Stimulated activated CD4-positive, alpha-beta T cell treated with anti-CD3 and anti-CD28 coated beads, Interleukin-2, amount 100 ng/mL, for 4 hours (primary cell): ENCODE measurements around the gene CHCHD4.
A peak's percentile ranks its signal among the peaks of the same experiment; 100 is the strongest.

Experiments
- DNase-seq: peaks from one replicate; pipeline ENCODE4 v3.0.0-alpha.2; 2020; ENCODE audit warnings: low read depth

Gene CHCHD4

GRCh38 chr3:14124615-14125192 is at the start of gene CHCHD4, which contains the start of gene TMEM43:
Gene CHCHD4 (minus strand): TSS chr3:14124870. CDS start chr3:14124676, 194 bp downstream.
Gene TMEM43 (plus strand): TSS chr3:14125052. CDS start chr3:14125194, 142 bp downstream.
- peak; percentile 98 for DNase-seq

DNA sequence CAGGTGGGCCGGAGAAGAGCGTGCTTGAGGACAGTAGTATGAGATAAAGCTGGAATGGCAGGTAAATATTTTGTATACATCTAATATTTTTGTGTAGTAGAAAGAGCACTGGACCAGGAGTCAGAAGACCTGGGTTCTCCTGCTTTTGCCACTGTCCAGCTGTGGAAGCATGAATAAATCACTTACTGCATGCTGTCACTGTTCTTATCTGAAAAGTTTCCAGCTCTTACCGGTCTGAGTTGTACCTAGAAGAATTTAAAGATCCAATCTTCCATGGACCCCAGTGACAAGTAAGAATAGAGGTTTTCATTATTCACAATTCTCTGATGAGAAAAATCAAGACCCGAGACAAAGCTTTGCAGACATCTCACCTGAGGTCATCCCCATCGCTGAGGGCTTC is 47.8 kb upstream of the CHCHD4 start:
- no peak for DNase-seq

DNA sequence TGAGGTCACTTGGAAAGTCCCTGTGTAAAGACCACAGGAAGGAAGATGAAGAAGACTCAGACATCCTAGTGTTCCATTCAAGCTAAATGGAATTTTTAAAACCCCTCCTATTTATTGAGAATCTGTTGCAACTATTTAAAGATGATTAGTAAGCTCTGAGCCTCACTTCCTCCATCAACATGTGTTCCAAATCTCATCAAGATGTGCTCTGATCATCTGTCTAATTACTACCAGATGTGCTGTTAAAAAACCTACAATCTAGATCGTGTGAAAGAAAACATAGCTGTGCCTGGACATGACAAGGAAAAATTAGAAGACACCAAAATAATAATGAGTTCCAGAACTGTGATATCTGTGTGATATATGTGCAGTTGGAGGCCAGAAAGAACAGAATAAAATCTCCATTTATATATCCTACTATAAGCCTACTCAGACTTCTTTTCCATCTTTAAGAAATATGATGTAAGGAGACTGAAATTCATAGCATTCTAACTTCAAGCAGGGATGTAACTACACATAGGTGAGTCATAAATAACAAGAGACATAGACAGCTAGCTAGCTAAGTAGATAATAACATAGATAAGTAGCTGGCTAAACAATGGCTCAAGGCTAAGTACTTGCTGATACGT is 46.0 kb upstream of the CHCHD4 start:
- DNase-seq, result no peak

DNA sequence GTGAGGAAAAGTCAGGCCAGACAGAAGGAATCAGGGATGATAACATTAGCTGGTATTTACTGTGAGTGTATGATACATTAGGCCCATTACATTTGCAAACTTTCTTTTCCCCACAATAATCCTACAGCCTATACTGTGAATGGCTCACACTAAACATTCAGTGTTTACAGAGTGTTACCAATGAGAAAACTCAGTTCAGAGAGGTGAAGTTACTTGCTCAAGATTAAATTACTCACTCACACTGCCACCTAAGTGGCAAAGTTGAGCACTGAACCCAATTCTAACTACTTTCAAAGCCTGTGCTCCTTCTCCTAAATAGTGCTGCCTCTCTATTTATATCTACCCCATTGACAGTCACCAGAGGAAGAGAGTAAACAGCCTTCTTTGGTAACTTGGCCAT is 45.2 kb upstream of the CHCHD4 start:
- DNase-seq, result no peak

DNA sequence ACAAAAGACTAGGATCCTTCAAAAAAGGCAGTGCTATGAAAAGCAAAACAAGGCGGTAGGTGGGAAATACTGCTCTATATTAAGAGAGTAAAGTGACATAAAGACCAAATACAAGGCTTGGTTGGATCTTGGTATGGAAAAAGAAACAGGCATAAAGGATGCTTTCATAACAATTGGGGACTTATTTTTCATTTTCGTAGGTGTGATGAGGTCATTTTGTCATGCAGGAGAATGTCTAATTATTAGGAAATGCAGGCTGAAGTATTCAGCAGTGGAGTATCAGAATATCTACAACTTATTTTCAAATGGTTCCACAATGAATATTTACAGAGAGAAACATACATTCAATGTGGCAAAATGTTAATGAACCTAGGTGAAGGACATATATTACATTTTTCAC is 44.8 kb upstream of the CHCHD4 start:
- DNase-seq, result no peak

GRCh38 chr3:14166877-14167603 is 42.4 kb upstream of the CHCHD4 start:
- no peak for DNase-seq

DNA sequence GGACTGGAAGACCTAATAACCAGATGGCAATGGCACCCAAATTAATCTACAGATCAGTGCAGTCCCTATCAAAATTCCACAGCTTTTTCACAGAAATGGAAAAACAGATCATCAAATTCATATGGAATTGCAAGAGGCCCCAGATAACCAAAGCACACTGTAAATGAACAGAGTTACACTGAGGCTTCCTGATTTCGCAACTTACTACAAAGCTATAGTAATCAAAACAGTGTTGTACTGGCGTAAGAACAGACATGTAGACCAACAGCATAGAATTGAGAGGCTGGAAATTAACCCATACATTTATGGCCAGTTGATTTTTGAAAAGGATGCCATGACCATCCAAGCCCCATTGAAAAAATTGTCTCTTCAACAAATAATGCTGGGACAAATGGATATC is 37.5 kb upstream of the CHCHD4 start:
- no peak for DNase-seq

DNA sequence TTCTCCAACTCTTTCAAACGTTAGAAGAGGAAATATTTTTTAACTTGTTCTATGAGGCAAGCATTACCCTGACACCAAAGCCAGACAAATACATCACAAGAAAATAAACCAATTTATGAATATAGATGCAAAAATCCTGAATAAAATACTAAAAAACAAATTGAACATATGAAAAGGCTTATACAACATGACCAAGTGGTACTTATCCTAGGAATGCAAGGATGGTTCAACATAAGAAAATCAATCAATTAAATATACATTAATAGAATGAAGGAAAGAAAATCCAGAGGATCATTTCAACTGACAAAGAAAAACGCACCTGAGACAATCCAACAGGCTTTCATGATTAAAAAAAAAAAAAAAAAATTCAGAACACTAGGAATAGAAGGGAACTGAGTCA is 36.6 kb upstream of the CHCHD4 start:
- DNase-seq, result no peak

GRCh38 chr3:14159426-14159825 is 34.8 kb upstream of the CHCHD4 start:
- DNase-seq, result no peak

DNA sequence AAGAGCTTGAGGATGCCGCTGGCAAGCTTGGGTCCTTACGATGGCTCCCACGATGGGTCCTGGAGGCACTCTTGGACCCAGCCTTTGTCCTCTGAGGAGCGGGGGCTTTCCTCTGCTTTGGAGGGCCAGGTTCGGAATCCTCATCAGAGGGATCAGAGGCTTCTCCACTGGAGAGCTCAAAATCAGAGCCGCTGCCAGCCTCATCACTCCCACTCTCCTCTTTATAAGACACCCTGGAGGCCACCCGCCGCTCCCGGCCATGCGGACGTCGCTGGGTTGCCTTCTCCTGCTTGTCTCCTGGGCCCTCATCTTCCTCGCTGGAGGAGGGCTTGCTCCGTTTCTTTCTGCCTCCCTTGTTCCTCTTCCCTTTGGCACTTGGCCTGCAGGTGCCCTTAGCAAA is 33.7 kb upstream of the CHCHD4 start:
- no peak for DNase-seq

- no peak for DNase-seq
Measured at GRCh38 chr3:14157951-14158350, 33.3 kb upstream of the CHCHD4 start.

DNA sequence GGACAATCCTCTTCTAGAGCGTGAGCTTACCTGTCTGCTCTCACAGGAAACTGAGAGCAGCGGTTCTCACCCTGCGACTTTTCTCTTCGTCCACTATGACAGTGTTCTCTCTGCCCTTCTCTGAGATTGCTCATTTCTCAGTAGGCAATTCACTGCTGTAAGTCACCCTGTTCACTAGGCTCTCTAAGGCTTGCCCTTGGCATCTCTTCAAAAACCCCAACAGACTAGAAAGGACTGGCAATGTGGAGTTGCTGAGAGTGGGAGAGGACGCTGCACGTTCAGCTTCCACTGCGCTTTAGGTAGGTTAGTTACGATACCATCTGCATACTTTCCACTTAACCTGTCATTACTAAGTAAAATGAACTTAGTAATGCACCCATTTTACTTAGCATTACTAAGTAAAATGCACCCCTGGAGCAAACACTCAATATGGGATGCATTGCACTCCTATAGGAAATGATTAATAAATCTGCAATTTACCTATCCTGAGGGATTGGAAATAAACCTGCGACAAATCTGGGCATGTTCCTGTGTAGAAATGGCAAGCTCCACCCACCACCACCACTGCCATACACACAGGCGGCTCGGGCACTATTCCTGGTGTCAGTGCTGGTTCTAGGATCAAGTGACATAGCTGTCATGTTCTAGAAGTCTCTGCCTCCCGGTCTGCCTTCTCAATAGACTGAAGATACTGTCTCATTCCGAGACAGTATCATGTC is 32.3 kb upstream of the CHCHD4 start:
- no peak for DNase-seq

- DNase-seq, result no peak
Measured at GRCh38 chr3:14156201-14156600, 31.5 kb upstream of the CHCHD4 start.

GRCh38 chr3:14154895-14155440 is 30.3 kb upstream of the CHCHD4 start:
- DNase-seq, result no peak

DNA sequence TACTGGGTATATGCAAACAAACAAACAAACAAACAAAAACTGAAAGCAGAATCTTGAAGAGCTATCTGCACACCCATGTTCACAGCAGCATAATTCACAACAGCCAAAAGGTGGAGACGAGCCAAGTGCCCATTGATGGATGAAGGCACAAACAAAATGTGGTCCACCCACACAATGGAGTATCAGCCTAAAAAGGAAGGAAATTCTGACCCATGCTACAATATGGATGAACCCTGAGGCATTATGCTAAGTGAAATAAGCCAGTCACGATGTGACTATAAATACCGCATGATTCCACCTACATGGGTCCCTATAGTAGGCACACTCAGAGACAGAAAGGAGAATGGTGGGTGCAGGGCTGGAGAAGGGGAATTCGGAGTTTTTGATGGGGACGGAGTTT is 29.6 kb upstream of the CHCHD4 start:
- no peak for DNase-seq

- no peak for DNase-seq
Measured at GRCh38 chr3:14153663-14154062, 29.0 kb upstream of the CHCHD4 start.

DNA sequence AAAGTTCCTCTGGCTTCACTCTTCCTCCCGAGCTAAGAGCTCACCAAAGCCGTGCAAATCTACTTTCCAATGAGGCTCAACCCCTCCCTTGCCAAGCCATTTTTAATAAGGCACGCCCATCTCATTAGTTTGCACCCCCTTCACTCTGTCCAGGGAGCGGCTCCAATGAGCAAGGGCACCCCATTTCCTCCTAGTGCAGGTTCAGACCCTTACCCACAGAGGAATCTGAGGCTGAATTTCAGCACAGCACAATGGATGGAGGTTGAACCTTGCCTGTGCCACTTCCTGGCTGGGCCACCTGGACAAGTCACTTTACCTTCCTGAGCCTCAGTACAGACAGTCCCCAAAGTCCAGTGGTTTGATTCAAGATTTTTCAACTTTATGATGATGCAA is 28.3 kb upstream of the CHCHD4 start:
- no peak for DNase-seq

DNA sequence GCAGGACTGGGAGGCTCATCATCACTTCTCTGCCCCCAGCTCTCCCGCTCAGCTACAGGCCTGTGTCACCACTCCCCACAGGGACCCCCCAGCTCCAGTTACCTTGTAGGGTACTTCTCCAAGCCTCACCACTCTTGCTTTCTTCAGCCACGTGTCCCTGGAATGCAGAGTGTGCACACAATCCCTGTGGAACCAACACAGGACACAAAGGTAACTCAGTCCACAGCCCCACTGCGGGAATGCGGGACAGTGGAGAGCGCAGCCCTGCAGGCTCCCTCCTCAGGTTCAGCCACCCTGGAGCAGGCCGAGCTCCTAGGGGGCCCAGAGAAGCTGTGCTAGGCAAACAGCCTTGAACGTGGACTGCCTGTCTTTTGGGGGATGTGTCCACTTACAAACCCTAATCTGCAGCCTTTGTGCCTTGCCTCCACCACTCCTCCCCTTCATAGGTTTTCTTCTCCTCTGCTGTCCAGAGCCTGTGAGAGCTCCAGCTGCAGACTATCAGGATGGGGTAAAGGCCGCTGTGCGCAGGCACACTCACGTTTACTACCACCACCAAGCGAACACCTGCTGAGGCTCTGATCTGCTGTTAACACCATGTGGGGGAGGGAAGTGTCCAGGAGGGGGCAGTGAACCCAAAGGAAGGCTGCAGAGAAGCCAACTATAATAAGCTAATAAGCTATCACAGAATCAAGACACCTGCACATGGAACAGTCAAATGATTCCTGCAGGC is 27.7 kb upstream of the CHCHD4 start:
- no peak for DNase-seq

DNA sequence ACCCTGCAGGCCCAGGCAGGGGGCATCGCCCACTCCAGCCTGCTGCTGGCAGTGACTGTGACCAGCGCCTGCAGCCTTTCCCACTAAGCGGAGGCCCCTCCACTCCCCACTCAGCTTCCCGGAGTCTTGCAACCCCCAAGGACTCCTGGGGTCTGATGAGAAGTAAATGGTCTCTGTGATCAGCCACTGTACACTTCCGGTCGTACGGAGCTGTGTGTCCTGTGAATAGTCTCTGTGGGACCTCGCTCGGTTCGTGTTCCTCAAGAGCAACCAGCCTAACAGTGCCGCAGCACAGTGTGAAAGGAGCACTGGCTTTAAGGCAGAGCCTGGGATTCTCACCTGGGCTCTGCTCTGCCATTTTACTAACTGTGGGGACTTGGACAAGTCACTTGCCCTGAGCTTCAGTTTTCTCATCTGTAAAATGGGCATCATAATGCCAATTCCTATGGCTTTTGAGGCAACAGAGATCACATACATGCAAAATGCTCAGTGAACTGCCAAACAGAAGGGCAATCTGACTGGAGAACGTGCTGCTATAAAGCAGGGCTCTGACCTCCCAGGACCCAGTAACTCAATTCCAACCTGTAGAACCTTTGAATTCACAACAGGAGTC is 26.9 kb upstream of the CHCHD4 start:
- no peak for DNase-seq

GRCh38 chr3:14150491-14151230 is 26.0 kb upstream of the CHCHD4 start:
- DNase-seq, result no peak

DNA sequence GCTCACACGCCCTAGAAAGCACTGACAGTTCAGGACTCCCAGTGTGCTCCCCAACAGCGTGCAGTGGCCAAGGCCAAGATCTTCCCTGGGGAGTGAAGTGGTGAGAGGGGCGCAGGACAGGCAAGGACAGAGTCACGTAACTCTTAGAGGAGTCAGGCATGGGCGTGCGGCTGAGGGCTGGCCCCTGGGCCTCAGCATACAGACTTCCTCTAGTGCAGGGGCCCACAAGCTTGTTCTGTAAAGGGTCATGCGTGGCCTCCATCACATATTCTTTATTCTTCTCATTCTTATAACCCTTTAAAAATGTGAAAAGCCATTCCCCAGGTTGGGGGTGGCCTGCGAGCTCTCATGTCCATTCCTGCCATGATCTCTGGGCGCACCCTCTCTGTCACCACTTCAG is 25.4 kb upstream of the CHCHD4 start:
- DNase-seq, result no peak
